Muscle layer of duodenum (tissue), 2 donors: ENCODE results near the gene APOL6.

ENCODE experiments used
- H3K27ac ChIP-seq: one replicate; pipeline ENCODE4 v1.7.0; 2013; ENCODE audit warnings: mild to moderate bottlenecking, low read length
- H3K27me3 ChIP-seq: one replicate; pipeline ENCODE4 v1.7.0; 2013; ENCODE audit warnings: low read depth, mild to moderate bottlenecking, control low read depth, low read length
- H3K36me3 ChIP-seq, 2 donors: one replicate each; pipeline ENCODE4 v1.7.0; 2013; ENCODE audit warnings: low read length in 2 of 2, control low read depth in 1 of 2, mild to moderate bottlenecking in 1 of 2; ENCODE audit not compliant: insufficient read depth in 2 of 2, control insufficient read depth in 1 of 2
- H3K4me1 ChIP-seq, 2 donors: one replicate each; pipeline ENCODE4 v1.7.0; 2013; ENCODE audit warnings: low read length in 2 of 2, mild to moderate bottlenecking in 2 of 2, control low read depth in 1 of 2, moderate library complexity in 1 of 2; ENCODE audit not compliant: insufficient read depth in 2 of 2, control insufficient read depth in 1 of 2
- H3K4me3 ChIP-seq, 2 donors: one replicate each; pipeline ENCODE4 v1.7.0; 2013; ENCODE audit warnings: low read length in 2 of 2, low read depth in 1 of 2, mild to moderate bottlenecking in 1 of 2
- H3K9me3 ChIP-seq, 2 donors: one replicate each; pipeline ENCODE4 v1.7.0; 2013; ENCODE audit warnings: low read length in 2 of 2, control low read depth in 1 of 2, mild to moderate bottlenecking in 1 of 2; ENCODE audit not compliant: control insufficient read depth in 1 of 2
- donor health status: healthy.

APOL6 gene

GRCh38 chr22:35708453-35708852, 60.2 kb downstream of the APOL6 start:
- Histone ChIP-seq H3K4me3 (no peak overlapping the region), H3K4me1 (no peaks in the 10 kb centered on the region), H3K27me3 (no peaks in the 10 kb centered on the region), H3K9me3 (peaks cover 3 to 4% of the 10 kb centered on the region in 2 donors), H3K36me3 (no peaks in the 10 kb centered on the region), H3K27ac (no peak overlapping the region)

- Histone ChIP-seq H3K27ac (no peak overlapping the region), H3K4me3 (no peak overlapping the region), H3K27me3 (no peaks in the 10 kb centered on the region), H3K4me1 (no peaks in the 10 kb centered on the region), H3K36me3 (no peaks in the 10 kb centered on the region), H3K9me3 (peaks cover 3 to 4% of the 10 kb centered on the region in 2 donors)
Measured at GRCh38 chr22:35708917-35709316, 60.7 kb downstream of the APOL6 start.

DNA sequence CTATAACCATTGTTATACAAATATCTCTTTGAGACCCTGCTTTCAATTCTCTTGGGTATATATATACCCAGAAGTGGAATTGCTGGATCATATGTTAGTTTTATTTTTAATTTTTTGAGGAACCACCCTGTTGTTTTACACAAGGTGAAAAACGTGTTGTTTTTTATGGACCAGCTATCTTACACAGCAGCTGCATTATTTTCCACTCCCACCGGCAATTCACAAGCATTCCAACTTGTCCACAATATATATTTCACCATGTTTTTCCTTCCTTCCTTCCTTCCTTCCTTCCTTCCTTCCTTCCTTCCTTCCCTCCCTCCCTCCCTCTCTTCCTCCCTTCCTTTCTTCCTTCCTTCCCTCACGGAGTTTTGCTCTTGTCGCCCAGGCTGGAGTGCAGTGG, 63.1 kb downstream of the APOL6 start:
- Histone ChIP-seq H3K9me3 (peaks cover 3 to 4% of the 10 kb centered on the region in 2 donors), H3K27me3 (no peaks in the 10 kb centered on the region), H3K4me3 (no peak overlapping the region), H3K4me1 (no peaks in the 10 kb centered on the region), H3K27ac (no peak overlapping the region), H3K36me3 (no peaks in the 10 kb centered on the region)

DNA sequence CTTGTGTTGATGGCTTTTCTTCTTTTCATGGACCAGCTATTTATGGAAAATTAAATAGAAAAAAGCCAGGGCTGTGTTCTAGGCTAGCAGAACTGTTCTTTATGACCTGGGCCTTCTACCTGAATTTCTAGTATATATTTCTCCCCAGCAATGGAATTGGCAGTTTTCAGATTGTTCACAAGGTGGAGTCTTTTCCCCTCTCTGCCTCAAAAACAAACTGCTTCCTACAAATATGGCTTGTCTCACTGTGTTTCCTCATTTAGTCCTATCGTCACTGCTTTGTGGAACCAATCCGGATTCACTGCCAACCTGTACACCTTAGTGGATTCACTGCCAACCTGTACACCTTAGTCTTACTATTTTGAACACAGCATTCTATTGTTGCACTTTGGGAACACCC, 64.4 kb downstream of the APOL6 start:
- Histone ChIP-seq H3K27me3 (no peaks in the 10 kb centered on the region), H3K4me1 (no peaks in the 10 kb centered on the region), H3K4me3 (no peak overlapping the region), H3K36me3 (no peaks in the 10 kb centered on the region), H3K27ac (no peak overlapping the region), H3K9me3 (peaks cover 3 to 4% of the 10 kb centered on the region in 2 donors)

- no peaks in the 10 kb centered on the region for H3K36me3 ChIP-seq
- H3K27ac ChIP-seq = no peak within 1 kb of the TSS
- H3K4me1 ChIP-seq = no peaks in the 10 kb centered on the region
- H3K4me3 ChIP-seq = no peak within 1 kb of the TSS
- H3K9me3 ChIP-seq = peaks cover 3% of the 10 kb centered on the region in 2 donors
- H3K27me3 ChIP-seq = no peaks in the 10 kb centered on the region
Measured at GRCh38 chr22:35717572-35717971, 69.3 kb downstream of the APOL6 start, which contains the start of gene APOL5. TSS of gene APOL5 (plus strand) at chr22:35717872. CDS start at chr22:35717872, 0 bp downstream.
